ENCODE measurements around the gene UBE2O. TPM values are rescaled to one million over a fixed set of nuclear protein-coding genes. Genes with fewer than 3 reads are reported as not detected.

The UBE2O gene
- total RNA-seq = 10 to 100 TPM; 25.0 to 33.2 TPM
- 10 to 100 TPM; 38.4 to 47.4 TPM for polyA plus RNA-seq (ENCODE audit: insufficient read length in 2 of 2)
- long read RNA-seq, donor 1, full-length matches to known transcripts = 4 of 4 reads
- long read RNA-seq, donor 1, partial matches to known transcripts = 0 of 4 reads
- long read RNA-seq, donor 1, other reads (novel, unspliced or antisense) = 0 of 4 reads
- long read RNA-seq, donor 2, partial matches to known transcripts = 0 of 1 reads
- long read RNA-seq, donor 2, other reads (novel, unspliced or antisense) = 0 of 1 reads
- long read RNA-seq, donor 3 = 0 reads
- long read RNA-seq, donor 4 = 0 reads

DNA sequence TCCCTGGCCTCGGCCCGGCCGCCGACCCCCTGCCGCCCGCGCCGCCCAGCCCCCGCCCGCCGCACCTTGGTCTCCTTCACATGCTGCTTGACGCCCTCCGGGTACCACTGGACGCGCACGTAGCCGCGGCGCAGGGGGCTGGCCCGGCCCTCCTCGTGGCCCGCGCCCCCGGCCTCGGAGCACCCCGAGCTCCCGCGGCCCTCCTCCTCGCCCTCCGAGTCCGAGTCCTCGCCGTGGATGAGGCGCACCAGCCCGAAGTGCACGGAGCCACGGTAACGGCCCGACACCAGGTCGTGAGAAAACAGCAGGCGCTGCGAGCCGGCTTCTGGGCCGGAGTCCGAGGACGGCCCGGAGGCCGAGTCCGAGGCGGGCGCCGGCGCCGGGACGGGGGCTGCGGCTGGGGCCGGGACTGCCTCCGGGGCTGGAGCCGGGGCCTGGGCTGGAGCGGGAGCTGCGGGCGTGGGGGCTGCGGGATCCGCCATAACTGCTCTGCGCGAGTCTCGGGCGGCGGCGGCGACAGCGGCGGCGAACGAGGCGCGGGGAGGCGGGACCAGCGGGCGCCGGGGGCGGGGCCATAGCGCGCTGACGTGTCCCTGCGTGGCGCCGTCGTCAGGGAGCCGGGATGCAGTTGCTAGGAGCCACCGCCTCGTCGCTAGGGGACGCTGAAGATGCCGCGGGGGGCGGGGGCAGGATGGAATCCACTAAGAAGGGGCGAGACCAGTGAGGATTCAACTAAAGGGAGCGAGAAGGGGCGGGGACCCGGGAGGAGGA is at the start of gene UBE2O:
TSS of gene UBE2O (minus strand) at position 493 of the 771 bp plus-strand sequence. CDS start at position 482, 11 bp downstream.
- Histone ChIP-seq H3K4me1 (ENCODE audit: control insufficient read depth, insufficient read depth, low read length) (peaks cover 19% of the 10 kb centered on the region), H3K27me3 (ENCODE audit: control insufficient read depth, insufficient read depth, low read length) (no peaks in the 10 kb centered on the region), H3K36me3 (ENCODE audit: control insufficient read depth, insufficient read depth, low read length) (peaks cover 3% of the 10 kb centered on the region), H3K4me3 (ENCODE audit: low read depth, low read length) (peak within 1 kb of the TSS; percentile 68), H3K27ac (ENCODE audit: low read depth, low read length) (no peak within 1 kb of the TSS), H3K9me3 (ENCODE audit: control insufficient read depth, insufficient read depth, low read length) (no peaks in the 10 kb centered on the region)
- peak in 5 of 6 donors; percentile 70 to 96 (median 77) for DNase-seq (ENCODE audit: low read depth in 4 of 6, low spot score in 6 of 6)
- WGBS (ENCODE audit: insufficient coverage) = under 1% methylated on average over 101 of the region's 101 CpGs

DNA sequence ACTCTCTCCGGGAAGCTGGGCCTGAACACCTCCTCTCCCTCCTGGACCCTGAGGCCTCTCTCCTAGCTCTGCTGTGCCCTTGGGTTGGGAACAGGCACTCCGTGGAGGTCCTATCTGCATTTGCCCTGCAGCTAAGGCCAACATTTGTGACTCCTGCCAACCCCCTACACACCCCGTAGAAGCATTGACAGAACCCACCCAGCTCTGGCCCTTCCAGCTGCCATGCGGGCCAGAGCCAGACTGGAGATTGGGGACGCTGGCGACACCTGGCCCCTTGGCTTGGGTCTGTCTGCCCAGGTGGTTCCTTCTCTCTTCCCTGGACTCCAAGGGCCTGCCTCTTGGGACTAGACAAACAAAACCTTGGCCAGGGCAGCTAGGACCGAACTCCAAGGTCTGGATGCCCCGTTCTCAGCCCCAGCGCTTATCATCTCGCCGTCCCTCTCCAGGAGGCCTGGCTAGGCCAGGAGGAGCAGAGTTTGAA is 48.9 kb upstream of the UBE2O start:
- WGBS (ENCODE audit: insufficient coverage) = 74% methylated on average over 11 of the region's 11 CpGs
- H3K36me3 ChIP-seq (ENCODE audit: control insufficient read depth, insufficient read depth, low read length) = no peaks in the 10 kb centered on the region
- H3K4me1 ChIP-seq (ENCODE audit: control insufficient read depth, insufficient read depth, low read length) = peaks cover 53% of the 10 kb centered on the region
- H3K27ac ChIP-seq (ENCODE audit: low read depth, low read length) = no peak overlapping the region
- peaks cover 17% of the 10 kb centered on the region for H3K27me3 ChIP-seq (ENCODE audit: control insufficient read depth, insufficient read depth, low read length)
- H3K4me3 ChIP-seq (ENCODE audit: low read depth, low read length) = peak overlapping the region; percentile 32
- no peaks in the 10 kb centered on the region for H3K9me3 ChIP-seq (ENCODE audit: control insufficient read depth, insufficient read depth, low read length)
- no peak for DNase-seq (ENCODE audit: low read depth in 4 of 6, low spot score in 6 of 6)

DNA sequence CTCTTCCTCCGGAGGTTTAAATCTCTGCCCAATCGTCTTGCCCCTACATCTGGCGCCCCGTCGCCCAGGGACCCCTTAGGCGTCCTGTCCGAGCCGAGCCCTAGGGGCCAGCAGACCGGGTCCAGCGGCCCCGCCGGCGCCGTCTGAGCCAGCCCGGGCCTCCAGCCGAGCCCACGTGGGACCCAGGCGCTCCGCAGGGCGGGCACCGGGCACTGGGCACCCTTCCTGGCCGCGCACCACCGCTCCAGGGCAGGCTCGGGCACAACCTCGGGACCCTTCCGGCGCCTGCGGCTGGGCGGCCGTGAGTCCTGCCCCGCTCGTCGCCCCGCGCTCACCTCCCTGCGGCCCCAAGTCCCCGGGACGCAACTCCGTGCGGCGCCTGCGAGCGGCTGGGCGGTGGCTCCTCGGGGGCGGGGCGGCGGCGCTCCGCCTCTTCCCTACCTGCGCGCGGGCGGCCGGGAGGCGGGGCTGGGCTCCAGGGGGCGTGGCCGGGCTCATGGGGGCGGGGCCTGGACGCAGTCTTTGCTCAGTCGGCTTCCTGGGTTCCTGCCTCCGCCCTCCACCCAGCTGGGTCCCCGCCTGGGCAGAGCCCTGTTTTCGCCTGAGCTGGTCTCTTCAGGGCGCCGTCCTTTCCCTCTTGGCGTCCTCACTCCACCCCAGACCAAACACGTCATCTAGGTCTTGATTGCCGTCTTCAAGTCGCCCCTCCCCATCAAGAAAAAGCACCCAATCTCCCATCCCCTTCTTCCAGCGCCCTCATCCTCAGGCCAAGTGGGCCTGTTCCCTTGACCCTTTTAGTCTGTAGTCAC is 48.3 kb upstream of the UBE2O start, which contains the start of gene RHBDF2:
TSS of gene RHBDF2 (minus strand) at position 406 of the 809 bp plus-strand sequence. CDS start 19,899 bp downstream, outside the sequence.
- H3K36me3 ChIP-seq (ENCODE audit: control insufficient read depth, insufficient read depth, low read length) = no peaks in the 10 kb centered on the region
- H3K27me3 ChIP-seq (ENCODE audit: control insufficient read depth, insufficient read depth, low read length) = peaks cover 17% of the 10 kb centered on the region
- peaks cover 51% of the 10 kb centered on the region for H3K4me1 ChIP-seq (ENCODE audit: control insufficient read depth, insufficient read depth, low read length)
- H3K4me3 ChIP-seq (ENCODE audit: low read depth, low read length) = peak within 1 kb of the TSS; percentile 32
- peak in 2 of 6 donors; percentile 65 to 68 for DNase-seq (ENCODE audit: low read depth in 4 of 6, low spot score in 6 of 6)
- no peaks in the 10 kb centered on the region for H3K9me3 ChIP-seq (ENCODE audit: control insufficient read depth, insufficient read depth, low read length)
- H3K27ac ChIP-seq (ENCODE audit: low read depth, low read length) = peak within 1 kb of the TSS; percentile 57
- WGBS (ENCODE audit: insufficient coverage) = 2% methylated on average over 72 of the region's 72 CpGs

DNA sequence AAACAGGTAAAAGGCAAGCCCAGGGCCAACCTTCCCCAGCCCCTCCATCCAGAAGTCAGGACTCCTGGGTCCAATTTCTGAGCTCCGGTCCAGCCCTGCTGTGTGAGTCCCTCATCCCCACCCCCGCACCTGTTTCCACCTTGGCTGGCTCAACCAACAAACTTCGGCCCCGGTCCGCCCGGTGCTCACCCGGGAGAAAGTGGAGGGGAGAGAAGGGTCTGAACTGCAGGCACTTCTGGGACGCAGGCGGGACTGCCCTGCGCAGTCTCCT is 47.7 kb upstream of the UBE2O start:
- H3K36me3 ChIP-seq (ENCODE audit: control insufficient read depth, insufficient read depth, low read length) = no peaks in the 10 kb centered on the region
- no peak for DNase-seq (ENCODE audit: low read depth in 4 of 6, low spot score in 6 of 6)
- H3K4me1 ChIP-seq (ENCODE audit: control insufficient read depth, insufficient read depth, low read length) = peaks cover 53% of the 10 kb centered on the region
- no peak overlapping the region for H3K27ac ChIP-seq (ENCODE audit: low read depth, low read length)
- H3K9me3 ChIP-seq (ENCODE audit: control insufficient read depth, insufficient read depth, low read length) = no peaks in the 10 kb centered on the region
- H3K4me3 ChIP-seq (ENCODE audit: low read depth, low read length) = peak overlapping the region; percentile 22
- H3K27me3 ChIP-seq (ENCODE audit: control insufficient read depth, insufficient read depth, low read length) = peaks cover 17% of the 10 kb centered on the region
- 0% methylated on average over 6 of the region's 10 CpGs for WGBS (ENCODE audit: insufficient coverage)

DNA sequence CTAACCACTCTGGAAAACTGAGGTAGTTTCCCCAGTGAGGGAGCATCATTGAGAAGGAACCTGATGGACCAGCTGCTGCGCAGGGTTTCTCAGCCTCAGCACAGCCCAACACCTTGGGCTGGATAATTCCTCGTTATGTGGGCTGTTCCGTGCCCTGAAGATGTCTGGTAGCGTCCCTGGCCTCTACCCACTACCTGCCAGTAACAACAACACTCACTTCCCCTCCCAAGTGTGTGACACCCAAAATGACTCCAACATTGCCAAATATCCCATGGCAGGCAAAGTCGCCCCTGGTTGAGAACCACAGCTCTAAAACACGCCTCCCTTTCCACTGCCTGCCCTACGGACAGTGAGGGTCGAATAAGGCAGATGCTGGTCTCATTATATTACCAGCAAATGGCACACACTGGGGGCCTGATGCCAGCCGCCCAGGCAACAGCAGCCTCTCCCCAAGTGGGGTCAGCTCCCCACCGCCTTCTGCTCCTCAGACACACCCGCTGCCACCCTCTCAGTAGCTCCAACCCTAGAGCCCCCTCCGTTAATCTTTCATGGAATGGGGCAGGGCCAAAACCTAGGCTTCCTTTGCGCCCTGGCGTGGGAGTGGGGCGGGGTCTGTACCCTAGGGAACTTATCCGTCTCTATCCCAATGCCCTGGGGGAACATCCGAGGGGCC is 47.3 kb upstream of the UBE2O start:
- peak overlapping the region; percentile 57 for H3K27ac ChIP-seq (ENCODE audit: low read depth, low read length)
- H3K4me1 ChIP-seq (ENCODE audit: control insufficient read depth, insufficient read depth, low read length) = peaks cover 57% of the 10 kb centered on the region
- no peaks in the 10 kb centered on the region for H3K9me3 ChIP-seq (ENCODE audit: control insufficient read depth, insufficient read depth, low read length)
- peaks cover 17% of the 10 kb centered on the region for H3K27me3 ChIP-seq (ENCODE audit: control insufficient read depth, insufficient read depth, low read length)
- 71% methylated on average over 15 of the region's 17 CpGs for WGBS (ENCODE audit: insufficient coverage)
- H3K36me3 ChIP-seq (ENCODE audit: control insufficient read depth, insufficient read depth, low read length) = no peaks in the 10 kb centered on the region
- H3K4me3 ChIP-seq (ENCODE audit: low read depth, low read length) = peak overlapping the region; percentile 22
- DNase-seq (ENCODE audit: low read depth in 4 of 6, low spot score in 6 of 6) = no peak

DNA sequence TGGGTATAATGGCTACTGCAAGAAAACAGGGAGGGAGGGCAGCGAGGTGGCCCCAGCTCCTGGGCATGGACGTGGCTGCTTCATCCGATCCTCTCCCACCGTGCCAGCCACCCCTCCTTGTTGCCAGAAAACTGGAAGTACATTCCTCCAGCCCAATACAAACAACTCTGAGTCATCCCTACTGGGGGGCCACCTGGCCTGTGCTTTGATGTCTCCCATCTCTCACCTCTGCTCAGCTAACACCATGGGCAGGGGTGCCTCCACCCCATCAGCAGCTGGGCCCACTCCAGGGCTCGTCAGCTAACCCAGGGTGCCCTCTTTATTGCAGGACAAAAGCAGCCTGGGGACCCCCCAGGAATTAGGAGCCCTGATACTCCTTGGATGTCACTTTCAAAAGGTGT is 46.3 kb upstream of the UBE2O start:
- WGBS (ENCODE audit: insufficient coverage) = 76% methylated on average over 4 of the region's 5 CpGs
- Histone ChIP-seq H3K36me3 (ENCODE audit: control insufficient read depth, insufficient read depth, low read length) (no peaks in the 10 kb centered on the region), H3K4me3 (ENCODE audit: low read depth, low read length) (peak overlapping the region; percentile 16), H3K4me1 (ENCODE audit: control insufficient read depth, insufficient read depth, low read length) (peaks cover 64% of the 10 kb centered on the region), H3K27me3 (ENCODE audit: control insufficient read depth, insufficient read depth, low read length) (peaks cover 17% of the 10 kb centered on the region), H3K9me3 (ENCODE audit: control insufficient read depth, insufficient read depth, low read length) (no peaks in the 10 kb centered on the region), H3K27ac (ENCODE audit: low read depth, low read length) (no peak overlapping the region)
- DNase-seq (ENCODE audit: low read depth in 4 of 6, low spot score in 6 of 6) = no peak

DNA sequence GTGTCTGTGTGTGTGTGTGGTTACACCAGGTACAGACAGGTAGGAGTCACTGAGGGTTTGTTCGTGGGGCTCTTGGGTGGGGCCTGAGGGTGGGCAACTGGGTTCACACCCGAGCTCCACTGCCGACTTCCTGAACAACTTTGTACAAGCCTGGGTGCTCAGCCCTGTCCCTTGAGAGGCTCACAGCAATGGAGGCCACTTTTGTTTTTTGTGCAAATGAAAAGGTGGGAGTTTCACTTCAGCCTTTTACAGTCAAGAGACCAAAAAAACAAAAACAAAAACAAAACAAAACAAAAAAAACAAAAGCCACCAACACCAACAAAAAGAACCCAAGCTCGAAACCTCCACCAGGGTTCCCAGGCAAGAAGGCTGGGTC is 45.9 kb upstream of the UBE2O start:
- no peak overlapping the region for H3K27ac ChIP-seq (ENCODE audit: low read depth, low read length)
- no peak for DNase-seq (ENCODE audit: low read depth in 4 of 6, low spot score in 6 of 6)
- H3K27me3 ChIP-seq (ENCODE audit: control insufficient read depth, insufficient read depth, low read length) = peaks cover 17% of the 10 kb centered on the region
- H3K4me1 ChIP-seq (ENCODE audit: control insufficient read depth, insufficient read depth, low read length) = peaks cover 66% of the 10 kb centered on the region
- H3K9me3 ChIP-seq (ENCODE audit: control insufficient read depth, insufficient read depth, low read length) = no peaks in the 10 kb centered on the region
- WGBS (ENCODE audit: insufficient coverage) = 40% methylated on average over 1 of the region's 4 CpGs
- no peak overlapping the region for H3K4me3 ChIP-seq (ENCODE audit: low read depth, low read length)
- H3K36me3 ChIP-seq (ENCODE audit: control insufficient read depth, insufficient read depth, low read length) = no peaks in the 10 kb centered on the region

DNA sequence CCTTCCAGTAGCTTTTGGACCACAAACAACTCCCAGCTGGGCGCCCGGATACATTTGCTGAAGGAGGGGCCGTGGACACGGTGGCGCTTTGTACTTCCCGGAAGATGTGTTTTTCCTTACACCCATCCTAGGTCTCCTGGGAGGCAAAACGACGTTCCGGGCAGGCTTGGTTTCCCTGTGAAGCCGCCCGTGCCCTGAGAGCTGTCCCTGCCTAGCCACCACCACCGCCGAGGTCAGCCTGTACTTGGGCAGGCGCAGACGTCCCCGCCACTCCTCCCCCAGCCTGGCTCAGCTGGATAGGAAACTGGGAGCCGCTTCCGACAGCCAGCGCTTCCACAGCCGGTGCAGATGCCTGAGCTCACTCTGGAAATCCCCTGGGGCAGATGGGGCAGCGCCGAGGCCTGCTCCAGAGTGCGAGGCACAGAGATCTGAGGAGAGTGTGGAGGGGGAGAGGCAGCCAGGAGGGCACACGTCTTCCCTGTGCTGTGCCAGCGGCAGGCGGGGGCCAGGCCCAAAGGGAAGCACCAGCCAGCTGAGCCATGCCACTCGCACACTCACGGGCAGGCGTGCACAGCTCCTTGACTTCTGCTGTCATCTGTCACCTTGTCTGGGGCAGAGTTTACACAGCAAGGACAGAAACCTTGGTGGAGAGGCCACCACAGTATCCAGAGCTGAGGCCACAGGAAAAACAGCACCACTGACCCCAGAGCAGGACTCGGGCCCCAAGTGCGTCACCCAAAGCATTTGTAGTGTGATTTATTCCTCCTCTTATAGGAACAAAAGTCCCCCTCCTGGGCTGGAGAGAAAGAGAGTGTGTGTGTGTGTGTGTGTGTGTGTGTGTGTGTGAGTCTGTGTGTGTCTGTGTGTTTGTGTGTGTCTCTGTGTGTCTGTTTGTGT is 45.3 kb upstream of the UBE2O start:
- H3K4me1 ChIP-seq (ENCODE audit: control insufficient read depth, insufficient read depth, low read length) = peaks cover 73% of the 10 kb centered on the region
- 19% methylated on average over 30 of the region's 31 CpGs for WGBS (ENCODE audit: insufficient coverage)
- H3K27ac ChIP-seq (ENCODE audit: low read depth, low read length) = peak overlapping the region; percentile 47
- no peaks in the 10 kb centered on the region for H3K9me3 ChIP-seq (ENCODE audit: control insufficient read depth, insufficient read depth, low read length)
- H3K27me3 ChIP-seq (ENCODE audit: control insufficient read depth, insufficient read depth, low read length) = peaks cover 17% of the 10 kb centered on the region
- DNase-seq (ENCODE audit: low read depth in 4 of 6, low spot score in 6 of 6) = peak in 2 of 6 donors; percentile 64 to 72
- H3K36me3 ChIP-seq (ENCODE audit: control insufficient read depth, insufficient read depth, low read length) = no peaks in the 10 kb centered on the region
- no peak overlapping the region for H3K4me3 ChIP-seq (ENCODE audit: low read depth, low read length)

Measured in spinal cord (tissue), 10 donors.